SU-DHL-6 (cell line): ENCODE results near the gene CHMP5.

ENCODE experiments used
- H2AFZ ChIP-seq: fragments of 200-600 bp; sonication (generic); 2 replicates; pipeline ENCODE4 v1.6.1; 2014; ENCODE audit warnings: low read depth, mild to moderate bottlenecking, moderate library complexity, mixed read lengths, antibody characterized with exemption, low read length; ENCODE audit not compliant: severe bottlenecking
- H3F3A ChIP-seq: fragments of 200-600 bp; shearing (Covaris generic); 2 replicates; pipeline ENCODE4 v1.6.0; 2016; ENCODE audit warnings: antibody characterized with exemption, mild to moderate bottlenecking; ENCODE audit not compliant: insufficient read depth
- H3K27ac ChIP-seq: fragments of 200-600 bp; sonication (generic); 2 replicates; pipeline ENCODE4 v1.5.1; 2016; ENCODE audit warnings: low read depth, mild to moderate bottlenecking, low read length, moderate library complexity, mixed read lengths
- H3K27me3 ChIP-seq: fragments of 200-600 bp; sonication (generic), shearing (Covaris generic); 2 replicates; pipeline ENCODE4 v1.6.0; 2014; ENCODE audit warnings: mild to moderate bottlenecking, low read length
- H3K36me3 ChIP-seq: fragments of 200-600 bp; sonication (generic); 2 replicates; pipeline ENCODE4 v1.6.1; 2014; ENCODE audit warnings: mild to moderate bottlenecking, low read length, mixed read lengths
- H3K4me2 ChIP-seq: fragments of 300-600, 200-600 bp; shearing (Covaris generic), sonication (generic); 2 replicates; pipeline ENCODE4 v1.6.0; 2014; ENCODE audit warnings: low read length, low read depth, mild to moderate bottlenecking; ENCODE audit not compliant: poor library complexity, severe bottlenecking
- H3K4me3 ChIP-seq: fragments of 200-600 bp; sonication (generic); 2 replicates; pipeline ENCODE4 v1.5.1; 2014; ENCODE audit warnings: antibody characterized with exemption, low read length, mild to moderate bottlenecking, mixed read lengths; ENCODE audit not compliant: insufficient read depth, poor library complexity, severe bottlenecking
- H3K79me2 ChIP-seq: fragments of 200-600 bp; sonication (generic); 2 replicates; pipeline ENCODE4 v1.6.1; 2014; ENCODE audit warnings: mild to moderate bottlenecking, low read length, moderate library complexity; ENCODE audit not compliant: insufficient read depth
- H3K9ac ChIP-seq: fragments of 200-600 bp; sonication (generic); 2 replicates; pipeline ENCODE4 v1.7.0; 2014; ENCODE audit warnings: mild to moderate bottlenecking, low read length
- H3K9me2 ChIP-seq: fragments of 200-600 bp; sonication (generic); replicated peaks from 2 replicates; pipeline ENCODE4 v1.6.1; 2014; ENCODE audit warnings: low read length; ENCODE audit not compliant: insufficient read depth
- H3K9me3 ChIP-seq: fragments of 200-600 bp; sonication (generic); 2 replicates; pipeline ENCODE4 v1.6.1; 2014; ENCODE audit warnings: low read length, mixed read lengths; ENCODE audit not compliant: insufficient read depth
- H4K20me1 ChIP-seq: fragments of 200-600 bp; sonication (generic); 2 replicates; pipeline ENCODE4 v1.6.1; 2014; ENCODE audit warnings: low read depth, mild to moderate bottlenecking, antibody characterized with exemption, low read length, moderate library complexity, mixed read lengths
- CTCF ChIP-seq: fragments of 200-600 bp; sonication (generic); IDR thresholded peaks from one replicate; pipeline ENCODE4 v1.5.1; 2017; ENCODE audit warnings: antibody characterized with exemption, mild to moderate bottlenecking, low read length, moderate library complexity; ENCODE audit not compliant: insufficient read depth, poor library complexity, severe bottlenecking
- EZH2phosphoT487 ChIP-seq: fragments of 200-600 bp; sonication (generic), shearing (Covaris generic); conservative IDR thresholded peaks from 2 replicates; pipeline ENCODE4 v1.6.1; 2018; ENCODE audit warnings: mild to moderate bottlenecking, antibody characterized with exemption, low read length, moderate library complexity, mixed read lengths

Gene CHMP5

DNA sequence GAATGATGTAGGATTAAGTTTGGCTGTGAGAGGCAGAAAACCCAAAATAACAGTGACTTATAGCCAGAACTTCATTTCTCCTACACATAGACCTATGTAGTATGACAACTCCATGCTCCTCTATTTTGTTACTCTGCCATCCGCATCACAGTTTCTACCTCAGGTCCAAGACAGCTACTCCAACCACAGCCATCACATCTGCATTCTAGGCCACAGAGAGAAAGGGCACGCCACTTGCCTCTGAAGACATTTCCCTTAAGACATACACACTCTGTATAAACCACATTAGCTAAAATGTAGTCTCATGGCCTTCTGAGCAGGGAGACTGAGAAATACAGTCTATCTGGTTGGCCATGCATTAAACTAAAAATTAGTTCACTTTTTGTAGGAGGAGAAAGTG is 14.9 kb upstream of the CHMP5 start:
- no peaks in the 10 kb centered on the region for H3K9me2 ChIP-seq
- no peaks in the 10 kb centered on the region for H3K27me3 ChIP-seq
- TF ChIP-seq EZH2phosphoT487 (no peak), CTCF (no peak)
- H3K36me3 ChIP-seq: 0 out of 2 replicates have a peak, but pooled peaks cover 12% of the 10 kb centered on the region
- H4K20me1 ChIP-seq: no peaks in the 10 kb centered on the region
- no peak overlapping the region for H3K9ac ChIP-seq
- H3F3A ChIP-seq: peaks cover 7% of the 10 kb centered on the region; the same call in 1 of the 2 replicates
- H3K4me2 ChIP-seq: no peak overlapping the region
- H3K4me3 ChIP-seq: no peak overlapping the region
- H3K27ac ChIP-seq: no peak overlapping the region
- H2AFZ ChIP-seq: no peak overlapping the region
- no peaks in the 10 kb centered on the region for H3K79me2 ChIP-seq
- no peaks in the 10 kb centered on the region for H3K9me3 ChIP-seq

DNA sequence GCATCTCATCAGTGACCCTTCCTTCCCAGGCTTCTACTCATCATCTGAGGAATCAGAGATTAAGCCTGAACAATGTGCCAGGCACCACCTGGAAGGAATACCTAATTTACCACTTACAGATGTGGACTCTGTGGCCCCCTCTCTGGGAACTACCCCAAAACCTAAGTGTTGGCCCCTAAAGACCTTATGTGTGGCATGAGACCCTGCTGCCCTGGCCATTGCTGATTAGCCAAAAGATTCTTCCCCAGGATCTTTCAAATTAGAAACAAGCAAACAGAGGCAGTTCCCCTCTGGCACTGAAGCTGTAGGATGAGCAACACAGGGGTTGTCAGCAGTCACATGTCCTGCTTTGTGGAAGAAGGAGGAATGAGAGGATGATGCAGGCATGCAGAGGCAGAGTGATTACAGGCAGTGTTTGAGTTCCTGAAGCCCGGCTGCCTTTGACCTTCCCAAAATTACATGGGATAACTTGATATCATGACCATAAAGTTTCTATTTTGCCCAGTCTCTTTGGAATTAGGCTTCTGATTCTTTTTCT is 14.3 kb upstream of the CHMP5 start:
- Histone ChIP-seq H3K4me2 (no peak overlapping the region), H3K9ac (no peak overlapping the region), H3K27ac (no peak overlapping the region), H3K9me2 (no peaks in the 10 kb centered on the region), H4K20me1 (no peaks in the 10 kb centered on the region), H3K4me3 (no peak overlapping the region), H3K9me3 (no peaks in the 10 kb centered on the region), H3K79me2 (no peaks in the 10 kb centered on the region), H2AFZ (no peak overlapping the region), H3K27me3 (no peaks in the 10 kb centered on the region), H3K36me3 (peaks cover 13% of the 10 kb centered on the region; the same call in 1 of the 2 replicates), H3F3A (peaks cover 7% of the 10 kb centered on the region; the same call in 1 of the 2 replicates)
- TF ChIP-seq EZH2phosphoT487: no peak
- TF ChIP-seq CTCF: no peak

GRCh38 chr9:33254211-33254610 is 10.6 kb upstream of the CHMP5 start:
- no peak for TF ChIP-seq EZH2phosphoT487
- TF ChIP-seq CTCF: no peak
- H2AFZ ChIP-seq: no peak overlapping the region
- no peak overlapping the region for H3K9ac ChIP-seq
- H3K79me2 ChIP-seq: no peaks in the 10 kb centered on the region
- H4K20me1 ChIP-seq: no peaks in the 10 kb centered on the region
- peaks cover 40% of the 10 kb centered on the region for H3K36me3 ChIP-seq
- H3K4me2 ChIP-seq: no peak overlapping the region
- H3K27ac ChIP-seq: no peak overlapping the region
- H3K9me3 ChIP-seq: no peaks in the 10 kb centered on the region
- H3K27me3 ChIP-seq: no peaks in the 10 kb centered on the region
- peaks cover 7% of the 10 kb centered on the region; the same call in 1 of the 2 replicates for H3F3A ChIP-seq
- no peak overlapping the region for H3K4me3 ChIP-seq
- H3K9me2 ChIP-seq: no peaks in the 10 kb centered on the region
